AG09319 (cell line): Measurements from ENCODE around the gene PMFBP1.

Experiments used
- DNase-seq: peaks from one replicate; pipeline ENCODE4 v3.0.0-alpha.2; 2010; ENCODE audit warnings: low read depth; ENCODE audit errors: extremely low read depth
- TF ChIP-seq, protein P1 (sequence below): IDR thresholded peaks from 2 replicates; pipeline ENCODE4 v1.5.1; 2011; ENCODE audit warnings: low read depth, mild to moderate bottlenecking, inconsistent platforms, low read length, moderate library complexity

The PMFBP1 gene

GRCh38 chr16:72198771-72199201, 26.8 kb upstream of the PMFBP1 start:
- TF ChIP-seq, protein P1, sequence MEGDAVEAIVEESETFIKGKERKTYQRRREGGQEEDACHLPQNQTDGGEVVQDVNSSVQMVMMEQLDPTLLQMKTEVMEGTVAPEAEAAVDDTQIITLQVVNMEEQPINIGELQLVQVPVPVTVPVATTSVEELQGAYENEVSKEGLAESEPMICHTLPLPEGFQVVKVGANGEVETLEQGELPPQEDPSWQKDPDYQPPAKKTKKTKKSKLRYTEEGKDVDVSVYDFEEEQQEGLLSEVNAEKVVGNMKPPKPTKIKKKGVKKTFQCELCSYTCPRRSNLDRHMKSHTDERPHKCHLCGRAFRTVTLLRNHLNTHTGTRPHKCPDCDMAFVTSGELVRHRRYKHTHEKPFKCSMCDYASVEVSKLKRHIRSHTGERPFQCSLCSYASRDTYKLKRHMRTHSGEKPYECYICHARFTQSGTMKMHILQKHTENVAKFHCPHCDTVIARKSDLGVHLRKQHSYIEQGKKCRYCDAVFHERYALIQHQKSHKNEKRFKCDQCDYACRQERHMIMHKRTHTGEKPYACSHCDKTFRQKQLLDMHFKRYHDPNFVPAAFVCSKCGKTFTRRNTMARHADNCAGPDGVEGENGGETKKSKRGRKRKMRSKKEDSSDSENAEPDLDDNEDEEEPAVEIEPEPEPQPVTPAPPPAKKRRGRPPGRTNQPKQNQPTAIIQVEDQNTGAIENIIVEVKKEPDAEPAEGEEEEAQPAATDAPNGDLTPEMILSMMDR = no peak
- no peak for DNase-seq

DNA sequence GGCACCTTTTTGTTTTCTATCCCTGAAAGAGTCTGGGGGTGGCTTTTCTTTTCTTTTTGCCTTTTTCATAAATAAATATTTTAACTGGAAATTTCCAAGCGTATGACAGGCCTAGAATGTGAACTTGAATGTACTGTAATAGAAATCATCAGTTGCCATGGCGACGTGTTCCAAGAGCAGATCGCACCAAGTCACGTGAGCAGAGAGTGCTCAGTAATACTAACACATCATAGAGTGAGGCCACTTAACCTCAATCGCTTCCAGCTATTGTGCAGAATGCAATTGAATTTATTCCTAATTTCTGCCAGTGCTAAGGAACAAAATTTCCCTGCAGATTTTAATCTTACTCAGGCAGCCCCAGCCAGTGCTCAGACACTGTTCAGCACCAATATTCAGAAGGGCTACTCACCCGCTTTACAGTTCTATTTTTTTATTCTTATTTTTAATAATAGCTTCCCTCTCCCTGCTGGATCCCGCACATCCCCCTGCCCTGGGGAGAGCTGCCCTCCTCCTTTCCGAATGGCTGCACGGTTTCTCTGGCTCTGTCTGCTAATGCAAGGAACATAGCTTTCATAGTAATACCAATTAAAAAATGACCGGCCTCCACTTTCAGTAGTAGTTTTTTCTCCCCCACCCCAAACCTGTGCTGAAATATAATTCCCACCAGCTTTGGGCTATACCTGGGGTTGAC, 26.2 kb upstream of the PMFBP1 start:
- peak; percentile 41 for DNase-seq

DNA sequence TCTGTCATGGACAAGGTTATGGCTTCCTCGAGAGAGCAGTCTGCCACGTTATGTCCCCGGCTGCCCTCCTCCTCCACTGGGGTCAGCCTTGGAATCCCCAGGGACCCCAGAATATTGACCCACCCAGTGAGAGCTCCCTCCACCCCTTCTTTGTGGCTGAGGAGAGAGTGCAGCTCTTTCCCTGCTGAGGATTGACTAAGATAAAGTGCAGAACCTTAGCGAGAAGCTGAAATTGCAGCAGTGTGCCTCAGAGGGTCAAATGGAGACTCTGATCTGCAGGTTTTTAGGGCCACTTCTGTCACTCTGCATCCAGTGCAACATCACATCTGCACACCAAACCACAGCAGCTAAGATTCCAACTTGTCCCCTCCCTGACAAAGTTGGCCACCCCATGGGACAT, 25.6 kb upstream of the PMFBP1 start:
- TF ChIP-seq, protein P1 = no peak
- DNase-seq = no peak

More for the DNA sequence above, 26.2 kb upstream of the PMFBP1 start:
- TF ChIP-seq, protein P1 = no peak

DNA sequence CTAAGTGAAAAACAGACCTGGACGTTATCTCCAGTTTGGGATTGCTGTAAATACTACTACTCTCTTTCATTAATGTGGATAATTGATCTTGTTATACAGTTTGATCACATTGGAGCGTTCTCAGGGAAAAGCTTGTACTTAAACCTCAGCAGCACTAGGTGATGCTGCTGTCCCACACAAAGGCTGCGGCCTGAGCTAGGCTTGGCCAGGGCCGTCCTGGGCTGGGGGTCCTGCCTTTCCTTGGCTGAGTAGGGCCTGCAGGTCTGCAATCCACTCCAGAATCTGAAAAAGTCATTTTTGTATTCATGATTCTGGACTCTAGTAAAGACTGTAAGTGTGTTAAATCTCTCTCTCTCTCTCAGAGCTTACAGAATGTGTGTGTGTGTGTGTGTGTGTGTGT, 23.7 kb upstream of the PMFBP1 start:
- TF ChIP-seq, protein P1 = no peak
- DNase-seq = no peak

DNA sequence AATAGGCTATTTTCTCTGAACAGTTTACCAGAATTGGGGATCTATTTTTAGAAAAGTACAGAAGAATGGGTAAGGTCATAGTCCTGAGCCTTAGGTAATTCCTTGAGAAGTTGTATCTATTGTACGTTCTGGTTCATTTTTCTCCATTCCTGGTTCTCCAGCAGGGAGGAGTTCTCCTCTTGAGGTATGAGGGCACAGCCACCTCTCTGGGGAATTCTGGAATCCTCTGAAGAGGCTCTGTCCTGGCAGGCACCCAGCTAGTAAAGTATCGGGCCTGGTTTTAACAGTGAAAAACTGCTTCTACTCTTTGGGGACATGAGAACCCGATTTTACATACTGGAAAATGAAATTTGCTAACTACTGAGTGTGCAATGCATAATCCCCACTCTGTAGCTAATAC, 19.6 kb upstream of the PMFBP1 start:
- no peak for DNase-seq
- TF ChIP-seq, protein P1 = no peak

DNA sequence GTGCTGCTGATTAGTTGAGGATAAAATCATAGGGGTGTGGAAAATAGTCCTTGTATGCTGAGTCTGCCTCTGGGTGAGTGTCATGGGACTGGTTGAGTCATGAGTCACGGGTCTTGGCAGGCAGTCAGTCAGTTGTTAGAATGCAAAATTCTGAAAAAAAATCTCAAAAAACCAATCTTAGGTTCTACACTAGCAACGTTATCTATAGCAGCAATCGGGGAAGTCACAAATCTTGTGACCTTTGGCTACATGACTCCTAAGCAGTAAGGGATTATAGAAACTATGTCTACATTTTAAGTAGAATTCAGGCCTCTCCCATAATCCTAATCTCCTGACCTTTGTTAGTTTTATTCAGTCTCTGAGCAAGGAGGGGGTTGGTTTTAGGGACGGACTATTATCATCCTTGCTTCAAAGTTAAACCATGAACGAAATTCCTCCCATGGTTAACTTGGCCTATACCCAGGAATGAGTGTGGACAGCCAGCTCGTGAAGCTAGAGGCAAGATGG, 18.0 kb upstream of the PMFBP1 start:
- DNase-seq = no peak
- TF ChIP-seq, protein P1 = no peak

GRCh38 chr16:72188541-72188940, 16.6 kb upstream of the PMFBP1 start:
- no peak for DNase-seq

More at GRCh38 chr16:72188541-72188940, 16.6 kb upstream of the PMFBP1 start:
- TF ChIP-seq, protein P1 = no peak
